Measurements from ENCODE around the gene DEFB110.

Gene DEFB110

DNA sequence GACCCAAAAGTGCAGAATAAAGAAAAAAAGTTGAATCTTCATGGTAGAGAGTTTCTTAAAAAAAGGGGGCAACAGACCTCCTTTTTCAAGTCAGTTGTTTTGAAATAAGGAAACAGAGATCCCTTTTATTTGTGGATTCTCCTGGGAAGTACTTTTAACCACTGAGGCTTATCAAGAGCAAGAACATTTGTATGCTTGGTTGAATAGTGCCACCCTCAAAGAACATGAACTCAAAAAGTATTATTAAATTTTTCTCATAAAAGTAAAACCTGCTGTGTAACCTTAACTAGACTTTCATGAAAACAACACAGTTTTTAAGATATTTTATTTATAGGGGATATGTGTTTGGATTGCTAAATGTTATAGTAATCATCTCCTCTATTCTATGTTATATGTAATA, at the start of gene DEFB110:
Gene DEFB110 (minus strand): TSS at position 101 of the 400 bp plus-strand sequence. CDS start 59 bp downstream, at position 42.
- no peak for DNase-seq (ENCODE audit: low read depth)

DNA sequence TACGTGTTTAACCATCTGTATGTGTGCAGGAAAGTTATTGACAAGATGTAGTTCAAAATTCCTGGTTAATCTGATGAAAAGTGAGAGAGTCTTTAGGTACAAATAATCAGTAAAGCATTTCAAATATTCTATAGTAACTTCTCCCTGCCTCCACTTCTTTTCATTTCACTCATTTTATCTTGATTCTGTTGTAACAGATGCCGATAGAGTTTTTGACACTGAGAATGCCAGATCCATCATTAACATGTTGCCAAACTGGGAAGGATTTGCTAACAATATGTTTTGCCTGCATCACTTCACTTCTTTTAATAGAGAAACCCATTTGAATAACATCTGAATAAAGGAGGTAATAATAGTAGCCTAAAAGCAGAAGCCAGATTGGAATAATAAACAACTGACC, 48.3 kb upstream of the DEFB110 start:
- DNase-seq (ENCODE audit: low read depth), result no peak

DNA sequence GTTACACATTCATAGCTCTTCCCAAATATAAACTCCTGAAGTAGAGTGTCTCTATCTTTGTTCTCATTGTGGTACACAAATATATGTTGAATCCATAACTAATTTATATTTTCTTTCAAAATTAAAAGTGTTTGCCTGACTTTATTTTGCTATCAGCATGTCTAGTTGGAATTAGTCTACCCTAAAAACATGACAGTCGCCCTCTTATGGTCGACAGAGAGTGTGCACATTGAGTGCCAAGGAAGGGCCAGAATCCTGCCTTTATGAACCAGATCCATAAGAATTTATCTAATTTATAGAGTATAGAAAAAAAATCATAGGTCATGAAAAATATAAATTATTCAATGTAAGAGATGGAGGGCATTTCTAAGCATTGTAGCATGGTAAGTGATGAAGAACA, 40.3 kb upstream of the DEFB110 start:
- no peak for DNase-seq (ENCODE audit: low read depth)

DNA sequence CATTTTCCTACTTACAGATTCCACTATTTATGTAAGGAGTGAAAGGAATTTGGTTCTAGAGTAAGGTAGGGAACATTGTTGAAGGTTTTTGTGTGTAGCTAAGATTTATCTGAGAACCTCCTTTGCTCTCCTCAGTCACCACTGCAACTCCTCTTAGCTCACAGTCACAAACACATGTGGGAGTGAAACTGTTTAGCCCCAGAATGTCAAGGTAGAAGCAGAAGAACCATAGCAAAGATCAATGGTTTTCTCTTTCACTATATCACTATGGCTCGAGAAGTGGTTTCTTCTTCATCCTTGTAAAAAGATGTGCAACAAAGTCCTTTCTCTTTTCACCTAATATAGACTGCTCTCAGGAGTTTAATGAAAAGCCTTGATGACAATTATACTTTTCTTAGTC, 34.4 kb upstream of the DEFB110 start:
- DNase-seq (ENCODE audit: low read depth), result no peak

DNA sequence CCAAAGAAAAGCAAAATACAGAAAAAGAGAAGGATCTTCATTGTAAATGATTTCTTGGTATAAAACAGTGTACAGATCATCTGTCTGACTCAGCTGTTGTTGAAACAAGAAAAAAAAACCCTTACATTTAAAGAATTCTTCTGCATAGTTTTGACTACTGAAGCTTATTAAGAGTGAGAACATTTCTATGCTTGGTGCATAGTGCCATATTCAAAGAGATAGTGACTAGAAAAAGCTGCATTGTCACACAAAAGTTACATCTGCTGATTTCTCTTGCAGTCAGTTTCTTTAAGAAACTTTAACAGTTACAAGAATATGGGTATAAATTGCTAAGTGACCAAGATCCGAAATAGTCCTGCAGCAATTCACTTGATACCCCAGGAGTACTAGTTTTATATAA, 28.0 kb upstream of the DEFB110 start, which contains the start of gene DEFB112:
Gene DEFB112 (minus strand): TSS at position 101 of the 400 bp plus-strand sequence. CDS start 60 bp downstream, at position 41.
- no peak for DNase-seq (ENCODE audit: low read depth)

- no peak for DNase-seq (ENCODE audit: low read depth)
These were observed 25.2 kb upstream of the DEFB110 start for GRCh38 chr6:50047026-50047425.

DNA sequence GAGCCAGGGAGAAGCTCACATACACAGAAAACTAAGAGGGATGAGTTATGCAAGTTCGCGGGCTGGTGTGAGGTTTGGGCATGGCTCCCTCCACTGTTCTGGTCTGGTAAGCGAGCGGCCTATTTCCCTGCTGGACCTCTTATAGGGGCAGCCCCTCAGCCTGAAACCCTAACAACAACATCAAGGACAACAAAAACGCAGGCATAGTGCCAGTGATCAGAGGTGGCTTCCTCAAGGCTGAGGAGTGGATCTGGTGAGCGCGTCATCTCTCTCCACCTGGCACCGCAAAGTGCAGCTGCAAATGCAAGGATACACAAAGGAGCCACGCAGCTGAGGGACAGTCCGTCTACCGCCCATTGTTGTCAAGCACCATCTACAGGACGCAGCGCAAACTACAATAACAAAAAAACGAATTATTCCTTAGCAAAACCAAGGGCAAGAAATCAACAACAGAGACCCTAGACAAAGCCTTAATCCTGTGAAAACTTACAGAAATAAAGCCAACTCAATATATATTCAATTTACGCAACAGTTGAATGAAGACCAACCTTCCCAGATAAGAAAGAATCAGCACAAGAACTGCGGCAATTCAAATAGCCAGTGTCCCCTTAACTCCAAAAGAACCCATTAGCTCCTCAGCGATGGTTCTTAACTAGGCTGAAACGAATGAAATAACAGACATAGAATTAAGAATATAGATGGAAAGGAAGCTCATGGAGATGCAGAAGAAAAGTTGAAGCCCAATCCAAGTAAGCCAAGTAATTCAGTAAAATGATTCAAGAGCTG, 9.2 kb upstream of the DEFB110 start:
- DNase-seq (ENCODE audit: low read depth), result no peak

DNA sequence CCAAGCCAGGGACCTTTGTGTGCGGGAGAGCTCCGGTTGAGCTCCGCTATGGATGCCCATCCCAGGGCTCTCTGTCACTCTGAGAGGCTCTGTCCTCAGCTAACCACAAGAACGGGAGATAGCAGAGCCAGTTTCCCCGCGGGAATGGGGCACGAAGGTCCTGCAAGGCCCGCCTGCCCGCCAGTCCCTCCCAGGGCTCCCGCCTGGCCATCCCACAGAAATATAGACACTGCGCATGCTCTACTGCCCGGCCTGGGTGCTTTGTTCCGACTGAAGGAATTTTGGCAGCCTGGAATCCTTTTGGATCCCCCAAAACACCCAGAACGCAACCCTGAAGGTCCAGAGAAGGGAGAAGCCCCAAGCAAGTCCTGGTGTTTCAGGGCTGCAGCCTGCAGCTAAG, 8.6 kb upstream of the DEFB110 start:
- no peak for DNase-seq (ENCODE audit: low read depth)

DNA sequence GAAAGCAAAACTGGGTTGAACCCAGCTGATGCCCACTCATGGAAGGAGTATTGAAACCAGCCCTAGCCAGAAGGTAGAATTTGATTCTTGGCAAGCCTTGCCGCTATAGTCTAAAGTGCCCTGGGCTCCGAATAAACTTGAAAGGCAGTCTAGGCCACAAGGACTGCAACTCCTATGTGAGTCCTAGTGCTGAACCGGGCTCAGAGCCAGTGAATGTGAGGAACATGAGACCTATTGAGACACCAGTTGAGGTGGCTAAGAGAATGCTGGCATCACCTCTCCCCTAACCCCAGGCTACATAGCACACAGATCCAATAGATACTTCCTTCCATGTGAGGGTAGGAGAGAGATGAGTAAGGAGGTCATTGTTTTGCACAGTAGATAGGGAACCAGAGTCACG, 3.5 kb upstream of the DEFB110 start:
- DNase-seq (ENCODE audit: low read depth), result no peak

DNA sequence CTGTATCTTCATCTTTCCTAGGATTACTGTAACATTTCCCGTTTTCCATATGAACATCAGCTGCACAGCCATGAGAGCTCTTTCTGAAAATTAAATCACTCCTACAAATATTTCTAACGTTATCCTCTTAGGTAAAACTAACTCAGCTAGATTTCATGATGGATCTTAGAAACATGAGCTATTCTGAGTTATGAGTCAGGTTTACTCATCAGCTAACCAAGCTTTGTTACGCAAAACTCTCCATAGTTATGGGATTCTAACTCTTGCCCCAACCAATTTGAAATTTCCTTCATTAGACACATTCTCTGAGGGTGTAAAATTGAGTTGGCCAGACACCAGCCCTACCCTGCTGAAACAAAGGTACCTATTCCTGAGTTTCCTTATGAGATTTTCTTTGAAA, 14.0 kb downstream of the DEFB110 start:
- DNase-seq (ENCODE audit: low read depth), result peak; percentile 2

- DNase-seq (ENCODE audit: low read depth), result no peak
These were observed 18.7 kb downstream of the DEFB110 start for GRCh38 chr6:50003139-50003538.

DNA sequence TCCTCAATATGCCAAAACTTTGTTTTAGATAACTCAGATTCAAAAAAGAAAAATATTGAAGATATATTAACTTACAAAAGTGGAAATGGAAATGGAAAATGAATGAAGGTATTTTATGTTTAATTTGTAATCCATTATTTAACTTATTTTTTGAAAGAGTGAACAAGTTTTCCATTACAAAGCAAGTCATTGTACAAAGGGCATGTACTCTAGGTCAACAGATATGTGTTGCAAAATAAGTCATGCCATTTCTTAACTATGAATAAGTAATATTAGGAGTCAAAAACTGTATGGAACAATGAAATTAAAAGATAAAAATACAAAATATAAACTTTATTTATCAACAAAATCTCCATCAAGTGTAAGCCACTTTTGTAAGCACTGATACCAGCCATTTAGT, 26.5 kb downstream of the DEFB110 start:
- no peak for DNase-seq (ENCODE audit: low read depth)

DNA sequence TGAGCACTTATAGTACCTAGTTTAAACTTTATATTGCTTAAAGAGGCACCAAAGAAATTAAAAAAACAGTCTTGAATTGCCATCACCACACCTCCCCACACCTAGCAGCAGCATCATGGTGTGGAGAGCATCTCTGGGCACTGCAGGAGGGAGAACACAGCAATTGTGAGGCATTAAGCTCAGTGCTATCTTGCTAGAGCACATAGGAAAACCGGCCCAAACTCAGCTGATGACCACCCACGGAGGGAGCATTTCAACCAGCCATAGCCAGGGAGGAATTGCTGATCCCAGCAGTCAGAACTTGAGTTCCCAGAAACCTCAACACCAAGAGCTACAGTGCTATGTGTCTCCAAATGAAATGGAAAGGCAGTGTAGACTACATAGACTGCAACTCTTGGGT, 32.9 kb downstream of the DEFB110 start:
- DNase-seq (ENCODE audit: low read depth), result no peak

GRCh38 chr6:49987749-49988148, 34.0 kb downstream of the DEFB110 start:
- no peak for DNase-seq (ENCODE audit: low read depth)

GRCh38 chr6:49986551-49986950, 35.2 kb downstream of the DEFB110 start:
- no peak for DNase-seq (ENCODE audit: low read depth)

GRCh38 chr6:49982046-49982445, 39.7 kb downstream of the DEFB110 start:
- DNase-seq (ENCODE audit: low read depth), result no peak

DNA sequence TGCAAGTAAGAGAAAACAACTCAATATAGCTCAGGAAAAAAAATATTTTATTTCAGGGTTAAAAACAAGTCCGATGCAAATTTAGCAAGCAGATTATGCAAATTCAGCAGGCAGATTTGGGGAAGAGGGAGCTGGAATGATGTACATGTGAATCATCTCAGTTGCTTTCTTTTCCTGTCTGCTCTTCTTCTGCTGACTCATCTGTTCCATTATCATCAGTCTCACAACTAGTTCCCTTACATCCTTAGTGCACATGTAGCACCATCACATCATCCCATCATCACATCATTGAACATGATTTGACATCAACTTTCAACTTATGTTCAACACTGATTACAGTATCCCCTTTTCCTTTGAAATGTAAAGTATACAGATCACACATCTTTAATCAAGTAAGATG, 40.9 kb downstream of the DEFB110 start:
- no peak for DNase-seq (ENCODE audit: low read depth)

DNA sequence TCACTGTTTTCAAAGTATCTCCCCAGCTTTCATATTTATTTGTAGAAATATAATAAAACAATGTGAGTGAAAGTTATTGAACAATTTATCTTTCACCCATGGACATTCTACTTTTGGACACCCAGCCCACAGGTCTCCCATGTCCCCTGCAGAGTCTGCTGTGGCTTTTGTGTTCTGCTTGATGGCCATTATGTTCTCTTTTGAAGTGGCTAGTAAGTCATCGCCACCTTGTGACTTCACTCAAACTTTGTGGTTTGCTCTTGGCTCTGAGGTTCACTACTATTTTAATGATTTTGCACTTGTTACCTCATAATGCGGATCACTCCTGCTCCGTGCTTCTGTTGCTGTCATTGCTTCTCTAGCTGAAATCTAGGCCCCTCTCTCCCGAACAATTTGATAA, 42.2 kb downstream of the DEFB110 start:
- DNase-seq (ENCODE audit: low read depth), result no peak

- no peak for DNase-seq (ENCODE audit: low read depth)
These were observed 43.2 kb downstream of the DEFB110 start for GRCh38 chr6:49978332-49979226.

GRCh38 chr6:49969605-49970004, 52.2 kb downstream of the DEFB110 start, which contains the start of gene DEFB113:
DEFB113 (minus strand) TSS chr6:49969625; CDS start chr6:49969625, 0 bp downstream.
- DNase-seq (ENCODE audit: low read depth), result no peak
